K562 (cell line): ENCODE results near the gene LZTR1. TPM values are rescaled to one million over a fixed set of nuclear protein-coding genes. Genes with fewer than 3 reads are reported as not detected.
A peak's percentile ranks its signal among the peaks of the same experiment; 100 is the strongest.

Experiments
- BCL6 ChIP-seq: fragments of 250-450 bp; sonication (Bioruptor Pico); IDR thresholded peaks from 2 replicates; pipeline ENCODE4 v1.4.0; 2020
- CREB1 ChIP-seq, 2 experiments: sonication (generic) in 1 of 2; formaldehyde crosslinking in 1 of 2; IDR thresholded peaks; 2 replicates each; pipeline versions ENCODE4 v1.6.1 to v1.8.0; 2012 to 2022; ENCODE audit warnings: inconsistent platforms in 1 of 2, mild to moderate bottlenecking in 1 of 2, missing genetic modification reagents in 1 of 2, moderate library complexity in 1 of 2
- CTCFL ChIP-seq: IDR thresholded peaks from 2 replicates; pipeline ENCODE4 v1.6.1; 2011; ENCODE audit warnings: borderline replicate concordance, low read depth, mild to moderate bottlenecking, moderate library complexity, low read length; ENCODE audit not compliant: insufficient read depth, poor library complexity, severe bottlenecking
- DACH1 ChIP-seq: fragments of 450-650 bp; IDR thresholded peaks from 2 replicates; pipeline ENCODE4 v1.6.1; 2018; ENCODE audit not compliant: partially characterized antibody
- ELK1 ChIP-seq: sonication (generic); formaldehyde crosslinking; IDR thresholded peaks from 2 replicates; pipeline ENCODE4 v1.8.1; 2022; ENCODE audit warnings: missing genetic modification reagents
- EZH2 ChIP-seq: IDR thresholded peaks from 2 replicates; pipeline ENCODE4 v1.6.1; 2012; ENCODE audit warnings: low read depth, mild to moderate bottlenecking, inconsistent platforms, low read length, borderline replicate concordance
- FOSL1 ChIP-seq: fragments of 200-800 bp; sonication (Bioruptor generic); conservative IDR thresholded peaks from 2 replicates; pipeline ENCODE4 v1.6.1; 2016; ENCODE audit warnings: missing genetic modification characterization, missing compliant biosample characterization
- FOXK2 ChIP-seq, 2 experiments: fragments of 450-650 bp; IDR thresholded peaks in 1 of 2; conservative IDR thresholded peaks in 1 of 2; 2 replicates each; pipeline ENCODE4 v1.6.1; 2016; ENCODE audit warnings: low read depth in 2 of 2, mild to moderate bottlenecking in 1 of 2
- HDAC2 ChIP-seq: fragments of 450-650 bp; IDR thresholded peaks from 2 replicates; pipeline ENCODE4 v1.6.1; 2016; ENCODE audit warnings: mild to moderate bottlenecking
- HEY1 ChIP-seq: fragments of 250-450 bp; sonication (Bioruptor Pico); IDR thresholded peaks from 2 replicates; pipeline ENCODE4 v1.5.0; 2020; ENCODE audit warnings: mild to moderate bottlenecking, moderate library complexity, borderline replicate concordance
- HMG20A ChIP-seq: fragments of 450-650 bp; formaldehyde crosslinking; conservative IDR thresholded peaks from 2 replicates; pipeline ENCODE4 v1.4.0; 2020; ENCODE audit warnings: mild to moderate bottlenecking, mixed read lengths
- KDM5B ChIP-seq: fragments of 200-600 bp; sonication (generic); IDR thresholded peaks from 2 replicates; pipeline ENCODE4 v1.6.1; 2012; ENCODE audit warnings: low read depth, mild to moderate bottlenecking, moderate library complexity, low read length, control low read depth, inconsistent platforms; ENCODE audit not compliant: insufficient replicate concordance
- NFIC ChIP-seq: fragments of 450-650 bp; IDR thresholded peaks from 2 replicates; pipeline ENCODE4 v1.6.1; 2017; ENCODE audit warnings: mild to moderate bottlenecking, inconsistent platforms
- NFIX ChIP-seq: fragments of 250-450 bp; sonication (Bioruptor Pico); IDR thresholded peaks from 2 replicates; pipeline ENCODE4 v1.4.0; 2020; ENCODE audit warnings: low read depth, mild to moderate bottlenecking, moderate library complexity
- NKRF ChIP-seq: fragments of 450-650 bp; IDR thresholded peaks from 2 replicates; pipeline ENCODE4 v1.6.1; 2016; ENCODE audit warnings: borderline replicate concordance
- PPARD ChIP-seq: fragments of 250-450 bp; sonication (Bioruptor Pico); IDR thresholded peaks from 2 replicates; pipeline ENCODE4 v1.8.0; 2022; ENCODE audit warnings: inconsistent platforms, mild to moderate bottlenecking, moderate library complexity
- SNAPC5 ChIP-seq: fragments of 250-450 bp; sonication (Bioruptor Pico); IDR thresholded peaks from 2 replicates; pipeline ENCODE4 v1.8.0; 2021; ENCODE audit warnings: moderate library complexity, mild to moderate bottlenecking, inconsistent platforms
- TFAM ChIP-seq: fragments of 250-450 bp; sonication (Bioruptor Pico); conservative IDR thresholded peaks from 2 replicates; pipeline ENCODE4 v1.5.0; 2021; ENCODE audit warnings: mild to moderate bottlenecking, moderate library complexity
- ZFP91 ChIP-seq: sonication (generic); formaldehyde crosslinking; IDR thresholded peaks from 2 replicates; pipeline ENCODE4 v1.8.0; 2022; ENCODE audit warnings: mild to moderate bottlenecking, missing genetic modification reagents
- ZNF263 ChIP-seq: sonication (generic); formaldehyde crosslinking; IDR thresholded peaks from 2 replicates; pipeline ENCODE4 v1.8.0; 2022; ENCODE audit warnings: mild to moderate bottlenecking, missing genetic modification reagents, borderline replicate concordance
- ZNF778 ChIP-seq: fragments of 450-650 bp; formaldehyde crosslinking; IDR thresholded peaks from 2 replicates; pipeline ENCODE4 v1.4.0; 2020; ENCODE audit warnings: mild to moderate bottlenecking, moderate library complexity
- polyA plus RNA-seq, 8 experiments: library from polyadenylated mRNA; depleted of rRNA in 4 of 8; stranded (reverse) in 5 of 8; unstranded in 3 of 8; fragments of >200 nt; fragmentation: Nextera tagmentation in 2 of 8; fragmentation: Illumina TruSeq in 1 of 8; extraction: Ambion mirVana in 2 of 8; extraction: Trizol in 1 of 8; gene quantifications; 2 replicates each; pipeline versions ENCODE4 v1.2.1 to v1.2.3, GENCODE V29; 2011 to 2014; ENCODE audit warnings: inconsistent platforms in 1 of 8, missing spikeins in 1 of 8
- total RNA-seq, 7 experiments: library from RNA; depleted of rRNA in 6 of 7; stranded (reverse); fragments of >200 nt in 6 of 7; fragmentation: Illumina TruSeq in 2 of 7; extraction: Trizol in 2 of 7; gene quantifications; 2 replicates each; pipeline versions ENCODE4 v1.2.1 to v1.2.3, GENCODE V29; 2011 to 2021; ENCODE audit warnings: low replicate concordance in 1 of 7

The LZTR1 gene
- total and polyA plus RNA-seq, 9 of the 15 experiments (the other 6 are each of a cell fraction or from before 2014, with no cell fraction given): 2.2 to 135 (median 63.0) TPM

- TF ChIP-seq ZFP91 (CRISPR knock-in tag) (no peak), ZNF778 (no peak), SNAPC5 (CRISPR knock-in tag) (no peak), TFAM (CRISPR knock-in tag) (no peak), PPARD (CRISPR knock-in tag) (no peak), ELK1 (no peak), NFIX (CRISPR knock-in tag) (no peak), HDAC2 (no peak), FOSL1 (tag) (no peak), KDM5B (peak; percentile 38), FOXK2 (conservative IDR thresholded peaks at IDR 0.05 in 1 of 2, IDR thresholded peaks at IDR 0.05 in 1 of 2; ENCODE audit: low read depth in 2 of 2) (no peak), DACH1 (no peak), BCL6 (CRISPR knock-in tag) (no peak), ZNF263 (no peak), NFIC (no peak), HMG20A (CRISPR knock-in tag) (peak; percentile 51; the same call in 1 of the 2 replicates), NKRF (no peak), CREB1 (IDR thresholded peaks at IDR 0.05) (peak; percentile 96), CREB1 (CRISPR knock-in tag; IDR thresholded peaks at IDR 0.05) (no peak), EZH2 (no peak), HEY1 (CRISPR knock-in tag) (no peak), CTCFL (no peak)
Observed at GRCh38 chr22:21014202-21014725, 32.2 kb downstream of the LZTR1 start (continued).
